T follicular helper cell (primary cell): Measurements from ENCODE around the gene RAP1GAP.

Experiments used
- DNase-seq: peaks from one replicate; pipeline ENCODE4 v3.0.0-alpha.2; 2020; ENCODE audit warnings: low read depth
- total RNA-seq, 2 experiments: gene quantifications; one replicate each; lab custom pipeline; 2026; lab: John Stamatoyannopoulos, UW

The RAP1GAP gene
- 0.54 to 1.6 reads per million in 2 experiments for total RNA-seq

GRCh38 chr1:21669258-21670058 is at the start of gene RAP1GAP:
TSS of gene RAP1GAP (minus strand) at chr1:21669357. CDS start at chr1:21620032, 49,325 bp downstream.
- no peak for DNase-seq

GRCh38 chr1:21716169-21716568 is 47.0 kb upstream of the RAP1GAP start:
- DNase-seq = no peak

GRCh38 chr1:21707891-21708290 is 38.7 kb upstream of the RAP1GAP start:
- no peak for DNase-seq

GRCh38 chr1:21707086-21707840 is 38.1 kb upstream of the RAP1GAP start:
- DNase-seq = no peak

GRCh38 chr1:21706151-21706835 is 37.1 kb upstream of the RAP1GAP start:
- no peak for DNase-seq

- DNase-seq = no peak
These were observed 36.3 kb upstream of the RAP1GAP start for GRCh38 chr1:21705303-21705980.

- no peak for DNase-seq
These were observed 35.0 kb upstream of the RAP1GAP start for GRCh38 chr1:21704145-21704544.

- no peak for DNase-seq
These were observed 34.3 kb upstream of the RAP1GAP start for GRCh38 chr1:21703318-21703963.

GRCh38 chr1:21702780-21703179 is 33.6 kb upstream of the RAP1GAP start:
- no peak for DNase-seq

GRCh38 chr1:21701401-21701800 is 32.2 kb upstream of the RAP1GAP start:
- no peak for DNase-seq

GRCh38 chr1:21700094-21700493 is 30.9 kb upstream of the RAP1GAP start:
- no peak for DNase-seq

GRCh38 chr1:21696931-21697330 is 27.8 kb upstream of the RAP1GAP start:
- DNase-seq = no peak

- DNase-seq = no peak
These were observed 24.6 kb upstream of the RAP1GAP start for GRCh38 chr1:21693732-21694131.

- no peak for DNase-seq
These were observed 22.6 kb upstream of the RAP1GAP start for GRCh38 chr1:21691739-21692138.

- no peak for DNase-seq
These were observed 20.7 kb upstream of the RAP1GAP start for GRCh38 chr1:21689661-21690372.

- no peak for DNase-seq
These were observed 17.9 kb upstream of the RAP1GAP start for GRCh38 chr1:21687081-21687529.

- DNase-seq = no peak
These were observed 17.0 kb upstream of the RAP1GAP start for GRCh38 chr1:21685946-21686678.

- DNase-seq = no peak
These were observed 12.3 kb upstream of the RAP1GAP start for GRCh38 chr1:21681426-21681825.

- DNase-seq = no peak
These were observed 11.8 kb upstream of the RAP1GAP start for GRCh38 chr1:21680918-21681317.

GRCh38 chr1:21680381-21680780 is 11.2 kb upstream of the RAP1GAP start:
- no peak for DNase-seq
